Calu3 (cell line): ENCODE results near the gene CST9. TPM values are rescaled to one million over a fixed set of nuclear protein-coding genes. Genes with fewer than 3 reads are reported as not detected.
"Not testable (repeated sequence)": the region's sequence is repeated elsewhere in the genome, so short reads cannot be mapped to it uniquely, and the experiment has no call there.

ENCODE experiments used
- BruUV-seq: library from RNA; stranded (reverse); fragments of 400-500 nt; replicated peaks from 2 replicates; lab custom pipeline; 2021; lab: Mats Ljungman, UMichigan
- CTCF ChIA-PET: fragments of 300-600 bp; sonication (Branson Sonifier 250); formaldehyde crosslinking; loops from one replicate; lab custom pipeline; 2022; ENCODE audit warnings: antibody characterized with exemption; lab: Charles Lee
- DNase-seq: peaks from one replicate; pipeline ENCODE4 v3.0.0; 2022
- H3K27ac Mint-ChIP-seq: one replicate; pipeline ENCODE4 v1.8.0; 2022; ENCODE audit warnings: mixed read lengths; ENCODE audit not compliant: unreplicated experiment
- H3K27me3 Mint-ChIP-seq: one replicate; pipeline ENCODE4 v1.8.0; 2022; ENCODE audit warnings: mixed read lengths; ENCODE audit not compliant: unreplicated experiment
- H3K36me3 Mint-ChIP-seq: one replicate; pipeline ENCODE4 v1.8.0; 2022; ENCODE audit warnings: mild to moderate bottlenecking, moderate library complexity, mixed read lengths; ENCODE audit not compliant: insufficient read depth, unreplicated experiment
- H3K4me1 Mint-ChIP-seq: one replicate; pipeline ENCODE4 v1.8.0; 2022; ENCODE audit warnings: mild to moderate bottlenecking, low read depth, mixed read lengths; ENCODE audit not compliant: unreplicated experiment
- H3K4me3 Mint-ChIP-seq: one replicate; pipeline ENCODE4 v1.8.0; 2022; ENCODE audit warnings: mild to moderate bottlenecking, low read depth, moderate library complexity, mixed read lengths; ENCODE audit not compliant: unreplicated experiment
- H3K9me3 Mint-ChIP-seq: one replicate; pipeline ENCODE4 v1.8.0; 2022; ENCODE audit warnings: low read depth, mixed read lengths; ENCODE audit not compliant: unreplicated experiment
- CTCF ChIP-seq: fragments of 200-600 bp; IDR thresholded peaks from one replicate; pipeline ENCODE4 v1.8.0; 2022; ENCODE audit warnings: antibody characterized with exemption; ENCODE audit not compliant: unreplicated experiment
- intact Hi-C: fragments of 100-400 bp; cut with micrococcal nuclease; formaldehyde crosslinking; loops from one replicate; pipeline ENCODE4 v1.10.0; 2022; ENCODE audit not compliant: unreplicated experiment
- total RNA-seq: library from RNA; stranded (reverse); gene quantifications from 2 replicates; pipeline ENCODE4 v1.2.3, GENCODE V29; 2022

Gene CST9
- total RNA-seq, 1 experiment from 2014 or later: not detected

DNA sequence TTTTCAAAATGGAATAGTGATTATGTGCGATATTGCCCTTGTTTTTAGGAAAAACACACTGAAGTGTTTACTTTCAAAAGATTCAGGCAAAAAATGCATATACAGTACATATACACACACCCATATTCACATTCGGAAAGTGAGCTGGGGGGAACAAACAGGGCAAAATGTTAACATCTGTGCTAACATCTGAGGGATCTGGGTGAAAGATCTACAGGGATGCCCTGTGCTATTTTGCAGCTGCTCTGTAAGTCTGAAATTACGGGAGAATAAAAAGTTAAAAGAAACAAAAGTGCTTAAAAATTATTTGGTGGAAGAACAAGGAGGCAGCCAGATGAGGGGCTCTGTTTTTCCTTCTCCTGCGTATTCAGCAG, 31.2 kb upstream of the CST9 start:
- Mint-ChIP-seq H3K9me3 (no peaks in the 10 kb centered on the region), H3K27ac (no peak overlapping the region), H3K4me3 (peak overlapping the region; percentile 73), H3K4me1 (no peaks in the 10 kb centered on the region), H3K27me3 (no peaks in the 10 kb centered on the region), H3K36me3 (peaks cover 8% of the 10 kb centered on the region)
- no peak for DNase-seq
- BruUV-seq: no TSS peak
- no peak for TF ChIP-seq CTCF
- intact Hi-C loops: no loop called here
- CTCF ChIA-PET: no interaction called here

- CTCF ChIA-PET: no interaction called here
- intact Hi-C loops: no loop called here
- TSS peak; percentile 79 for BruUV-seq
- no peak for DNase-seq
- H3K27me3 Mint-ChIP-seq: no peaks in the 10 kb centered on the region
- TF ChIP-seq CTCF: no peak
- H3K9me3 Mint-ChIP-seq: no peaks in the 10 kb centered on the region
- H3K4me1 Mint-ChIP-seq: no peaks in the 10 kb centered on the region
- no peak overlapping the region for H3K27ac Mint-ChIP-seq
- peak overlapping the region; percentile 73 for H3K4me3 Mint-ChIP-seq
- H3K36me3 Mint-ChIP-seq: peaks cover 8% of the 10 kb centered on the region
These were observed 30.6 kb upstream of the CST9 start for GRCh38 chr20:23636182-23636907.

- BruUV-seq, H3K36me3 Mint-ChIP-seq, intact Hi-C loops, H3K27me3 Mint-ChIP-seq, DNase-seq, H3K27ac Mint-ChIP-seq, H3K9me3 Mint-ChIP-seq, H3K4me1 Mint-ChIP-seq, CTCF ChIA-PET: not testable (repeated sequence)
- peak overlapping the region; percentile 73 for H3K4me3 Mint-ChIP-seq
These were observed 30.0 kb upstream of the CST9 start for GRCh38 chr20:23635768-23636090.

DNA sequence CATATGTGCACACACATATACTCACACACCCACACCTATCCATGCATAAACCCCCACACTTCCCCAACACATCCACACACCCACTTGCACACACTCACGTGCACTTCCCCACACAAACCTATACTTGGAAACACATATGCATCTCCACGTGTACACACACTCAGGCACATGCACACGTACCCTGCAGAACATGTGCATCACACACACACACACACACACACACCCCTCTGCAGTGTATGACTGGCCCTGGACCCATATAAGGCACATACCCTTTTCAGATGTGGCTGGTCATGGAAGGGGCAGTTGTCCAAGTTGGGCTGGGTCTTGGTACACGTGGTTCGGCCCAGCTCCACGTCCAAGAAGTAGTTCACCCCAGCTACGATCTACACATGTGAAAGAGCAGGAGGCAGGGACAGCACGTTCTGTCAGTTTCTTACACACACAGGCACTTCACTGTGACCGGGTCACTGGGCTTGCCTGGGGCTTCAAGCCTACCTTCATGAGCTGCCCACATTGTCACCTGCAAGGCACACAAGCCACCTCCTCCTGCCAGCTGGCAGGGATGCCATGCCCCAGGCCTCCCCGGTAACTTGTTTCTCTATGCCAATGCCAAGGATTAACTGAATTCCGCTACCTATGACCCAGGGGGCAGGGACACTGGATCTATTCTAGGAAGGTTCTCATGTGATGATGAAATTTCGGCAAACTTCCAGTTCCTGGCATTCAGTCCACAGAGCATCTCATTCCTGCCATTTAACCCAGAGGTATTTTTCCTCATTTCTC, 29.5 kb upstream of the CST9 start:
- CTCF ChIA-PET: no interaction called here
- Mint-ChIP-seq H3K9me3 (no peaks in the 10 kb centered on the region), H3K4me3 (no peak overlapping the region), H3K27ac (no peak overlapping the region), H3K36me3 (peaks cover 8% of the 10 kb centered on the region), H3K27me3 (no peaks in the 10 kb centered on the region), H3K4me1 (no peaks in the 10 kb centered on the region)
- intact Hi-C loops: no loop called here
- DNase-seq: no peak
- BruUV-seq: no TSS peak
- TF ChIP-seq CTCF: no peak
